Endodermal cell (in vitro differentiated cells): Measurements from ENCODE around the gene SBNO2. TPM values are rescaled to one million over a fixed set of nuclear protein-coding genes. Genes with fewer than 3 reads are reported as not detected.
"Not testable (repeated sequence)": the region's sequence is repeated elsewhere in the genome, so short reads cannot be mapped to it uniquely, and the experiment has no call there.

Source experiments
- DNase-seq: peaks from one replicate; pipeline ENCODE4 v3.0.0-alpha.2; 2017
- H3K27ac ChIP-seq: 2 replicates; pipeline ENCODE4 v1.5.1; 2013; ENCODE audit warnings: mild to moderate bottlenecking, low read depth, low read length, moderate library complexity
- H3K27me3 ChIP-seq: 2 replicates; pipeline ENCODE4 v1.6.1; 2013; ENCODE audit warnings: mild to moderate bottlenecking, low read length, moderate library complexity; ENCODE audit not compliant: insufficient read depth, control insufficient read depth, poor library complexity, severe bottlenecking
- H3K36me3 ChIP-seq: 2 replicates; pipeline ENCODE4 v1.7.0; 2013; ENCODE audit warnings: mild to moderate bottlenecking, low read length, moderate library complexity; ENCODE audit not compliant: control insufficient read depth, insufficient read depth
- H3K4me1 ChIP-seq: one replicate; pipeline ENCODE4 v1.7.0; 2013; ENCODE audit warnings: low read length; ENCODE audit not compliant: control insufficient read depth, insufficient read depth
- H3K4me3 ChIP-seq: 2 replicates; pipeline ENCODE4 v1.5.1; 2013; ENCODE audit warnings: mild to moderate bottlenecking, low read length, moderate library complexity
- H3K9ac ChIP-seq: 2 replicates; pipeline ENCODE4 v1.6.1; 2013; ENCODE audit warnings: mild to moderate bottlenecking, low read length, moderate library complexity; ENCODE audit not compliant: poor library complexity, severe bottlenecking; ENCODE audit errors: extremely low read depth
- H3K9me3 ChIP-seq: 2 replicates; pipeline ENCODE4 v1.6.1; 2013; ENCODE audit warnings: mild to moderate bottlenecking, low read length, moderate library complexity; ENCODE audit not compliant: control insufficient read depth
- H3K27ac Mint-ChIP-seq: 2 replicates; pipeline ENCODE4 v1.8.0; 2020; ENCODE audit warnings: mixed read lengths
- H3K27me3 Mint-ChIP-seq: 2 replicates; pipeline ENCODE4 v1.8.0; 2021; ENCODE audit warnings: mild to moderate bottlenecking, mixed read lengths; ENCODE audit not compliant: insufficient read depth
- H3K36me3 Mint-ChIP-seq: 2 replicates; pipeline ENCODE4 v1.8.0; 2020; ENCODE audit warnings: low read depth, mixed read lengths
- H3K4me1 Mint-ChIP-seq: 2 replicates; pipeline ENCODE4 v1.8.0; 2020; ENCODE audit warnings: mixed read lengths
- H3K4me3 Mint-ChIP-seq: 2 replicates; pipeline ENCODE4 v1.8.0; 2020; ENCODE audit warnings: mild to moderate bottlenecking, moderate library complexity, mixed read lengths
- H3K9me3 Mint-ChIP-seq: 2 replicates; pipeline ENCODE4 v1.8.0; 2020; ENCODE audit warnings: mild to moderate bottlenecking, mixed read lengths
- WGBS, 2 experiments: methylation state at CpG; one replicate each; pipeline versions ENCODE4 v1.1.5 to v1.1.7; 2013; ENCODE audit warnings: missing lambda C conversion rate in 2 of 2, mixed read lengths in 1 of 2; ENCODE audit not compliant: insufficient coverage in 1 of 2, insufficient read length in 1 of 2; 5-methylcytosine and 5-hydroxymethylcytosine counted together
- total RNA-seq, 2 donors: library from RNA; stranded (reverse); fragmentation: NEBNext Ultra II Directional in 1 of 2; extraction: Animal tissue kit (Norgen Biotek cat#: 25700) in 1 of 2; gene quantifications; 2 replicates in 1 of 2; 3 replicates in 1 of 2; pipeline ENCODE4 v1.2.1, GENCODE V29; 2021
- TF ChIP-seq, protein P1 (sequence below): fragments of 200-600 bp; sonication (generic); conservative IDR thresholded peaks from 2 replicates; pipeline ENCODE4 v1.5.0; 2021; ENCODE audit warnings: antibody characterized with exemption, mild to moderate bottlenecking

SBNO2 gene
- total RNA-seq, 2 donors from 2014 or later, result 43.3 to 50.4 TPM

DNA sequence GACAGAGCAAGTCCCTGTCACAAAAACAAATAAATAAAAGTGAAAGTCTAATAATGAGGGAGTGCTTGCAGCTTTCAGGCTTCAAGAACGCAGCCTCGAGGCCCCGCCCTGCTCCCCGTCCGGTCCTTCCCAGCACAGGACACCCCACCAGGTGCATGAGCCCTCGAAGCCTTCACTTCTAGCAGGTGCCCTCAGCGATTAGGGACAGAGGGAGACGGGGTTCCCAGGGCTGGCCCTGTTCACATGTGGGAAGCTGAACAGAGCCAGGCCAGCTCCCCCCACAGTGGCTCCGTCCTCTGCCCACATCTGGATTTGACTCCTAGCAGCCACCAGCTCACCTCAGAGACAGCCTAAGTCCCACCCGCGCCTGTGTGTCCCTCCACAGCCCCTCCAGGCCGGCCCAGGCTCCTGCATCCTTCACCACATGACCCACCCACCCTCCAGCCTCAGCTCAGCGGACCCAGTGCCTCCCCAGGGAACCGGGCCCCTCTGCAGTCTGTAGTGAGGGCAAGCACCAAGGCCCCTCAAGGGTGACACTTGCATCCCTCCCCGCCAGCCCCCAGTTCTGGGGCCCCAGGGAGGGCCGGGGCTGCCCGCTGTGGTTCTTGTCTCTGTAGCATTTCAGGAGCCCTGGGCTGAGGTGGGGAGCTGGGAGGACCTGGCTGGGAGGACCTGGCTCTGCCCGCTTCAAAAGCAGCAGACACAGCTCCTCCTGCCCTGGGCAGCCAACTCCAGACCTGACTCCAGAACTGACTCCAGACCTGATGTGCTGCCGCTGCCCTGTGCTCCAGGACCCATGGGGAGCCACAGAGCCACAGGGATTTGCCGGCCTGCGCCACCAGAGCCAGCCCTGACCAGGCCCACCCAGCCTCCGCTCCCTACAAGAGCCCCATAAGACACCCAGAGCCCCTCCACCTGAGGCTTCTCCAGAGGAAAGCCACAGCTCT, 43.0 kb downstream of the SBNO2 start:
- H3K9ac ChIP-seq, result no peak overlapping the region
- Mint-ChIP-seq H3K4me1 (no peaks in the 10 kb centered on the region), H3K36me3 (peaks cover 12% of the 10 kb centered on the region), H3K4me3 (peak overlapping the region; percentile 33), H3K9me3 (no peaks in the 10 kb centered on the region), H3K27me3 (no peaks in the 10 kb centered on the region), H3K27ac (no peak overlapping the region)
- DNase-seq, result no peak
- TF ChIP-seq, protein P1, sequence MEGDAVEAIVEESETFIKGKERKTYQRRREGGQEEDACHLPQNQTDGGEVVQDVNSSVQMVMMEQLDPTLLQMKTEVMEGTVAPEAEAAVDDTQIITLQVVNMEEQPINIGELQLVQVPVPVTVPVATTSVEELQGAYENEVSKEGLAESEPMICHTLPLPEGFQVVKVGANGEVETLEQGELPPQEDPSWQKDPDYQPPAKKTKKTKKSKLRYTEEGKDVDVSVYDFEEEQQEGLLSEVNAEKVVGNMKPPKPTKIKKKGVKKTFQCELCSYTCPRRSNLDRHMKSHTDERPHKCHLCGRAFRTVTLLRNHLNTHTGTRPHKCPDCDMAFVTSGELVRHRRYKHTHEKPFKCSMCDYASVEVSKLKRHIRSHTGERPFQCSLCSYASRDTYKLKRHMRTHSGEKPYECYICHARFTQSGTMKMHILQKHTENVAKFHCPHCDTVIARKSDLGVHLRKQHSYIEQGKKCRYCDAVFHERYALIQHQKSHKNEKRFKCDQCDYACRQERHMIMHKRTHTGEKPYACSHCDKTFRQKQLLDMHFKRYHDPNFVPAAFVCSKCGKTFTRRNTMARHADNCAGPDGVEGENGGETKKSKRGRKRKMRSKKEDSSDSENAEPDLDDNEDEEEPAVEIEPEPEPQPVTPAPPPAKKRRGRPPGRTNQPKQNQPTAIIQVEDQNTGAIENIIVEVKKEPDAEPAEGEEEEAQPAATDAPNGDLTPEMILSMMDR, result no peak
- no peak overlapping the region for H3K27ac ChIP-seq
- peak overlapping the region; percentile 65 for H3K4me3 ChIP-seq
- peaks cover 22% of the 10 kb centered on the region for H3K36me3 ChIP-seq
- 91 to 92% methylated on average over 12 to 22 of the region's 22 CpGs for WGBS, 2 experiments
- no peaks in the 10 kb centered on the region for H3K27me3 ChIP-seq
- H3K9me3 ChIP-seq, result no peaks in the 10 kb centered on the region
- H3K4me1 ChIP-seq, result no peaks in the 10 kb centered on the region

DNA sequence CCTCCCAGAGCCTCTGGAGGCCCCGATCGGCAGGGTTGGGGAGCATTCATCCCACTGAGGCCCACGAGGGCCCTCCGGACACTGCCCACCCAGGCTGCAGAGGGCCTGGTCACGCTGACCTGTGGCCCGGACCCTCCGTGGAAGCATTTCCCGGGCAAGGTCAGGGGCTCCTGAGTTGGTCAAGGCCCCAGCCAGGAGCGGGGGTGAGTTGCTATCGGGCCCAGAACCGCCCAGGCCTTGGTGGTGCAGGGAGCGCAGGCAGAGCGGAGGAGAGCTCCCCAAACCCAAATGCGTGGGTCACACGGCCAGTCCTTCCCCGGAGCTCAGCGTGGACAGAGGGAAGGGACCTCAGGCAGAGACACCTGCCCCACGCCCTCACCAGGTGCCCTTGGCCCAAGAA, 44.5 kb downstream of the SBNO2 start:
- 93 to 98% methylated on average over 10 to 18 of the region's 18 CpGs for WGBS, 2 experiments
- no peaks in the 10 kb centered on the region for H3K9me3 ChIP-seq
- no peaks in the 10 kb centered on the region for H3K27me3 Mint-ChIP-seq
- no peaks in the 10 kb centered on the region for H3K4me1 Mint-ChIP-seq
- H3K36me3 ChIP-seq, result peaks cover 19% of the 10 kb centered on the region
- H3K27ac ChIP-seq, result no peak overlapping the region
- H3K9me3 Mint-ChIP-seq, result no peaks in the 10 kb centered on the region
- H3K4me3 Mint-ChIP-seq, result no peak overlapping the region
- H3K4me1 ChIP-seq, result no peaks in the 10 kb centered on the region
- no peak overlapping the region for H3K9ac ChIP-seq
- H3K27me3 ChIP-seq, result no peaks in the 10 kb centered on the region
- no peak for DNase-seq
- H3K27ac Mint-ChIP-seq, result no peak overlapping the region
- no peak overlapping the region for H3K4me3 ChIP-seq
- peaks cover 24% of the 10 kb centered on the region for H3K36me3 Mint-ChIP-seq
- TF ChIP-seq, protein P1, result no peak

DNA sequence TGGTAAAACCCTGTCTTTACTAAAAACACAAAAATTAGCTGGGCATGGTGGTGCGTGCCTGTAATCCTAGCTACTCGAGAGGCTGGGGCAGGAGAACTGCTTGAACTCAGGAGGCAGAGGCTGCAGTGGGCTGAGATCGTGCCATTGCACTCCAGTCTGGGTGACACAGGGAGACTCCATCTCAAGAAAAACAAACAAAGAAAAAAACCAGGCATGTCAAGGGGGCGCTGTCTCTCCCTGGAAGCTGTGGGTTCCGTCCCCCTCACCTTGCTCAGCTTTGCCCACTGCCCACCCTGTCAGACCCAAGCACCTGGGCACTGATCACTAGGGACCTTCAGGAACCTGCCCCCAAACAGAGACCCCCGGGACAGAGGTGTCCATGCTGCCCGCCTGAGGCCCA, 45.0 kb downstream of the SBNO2 start:
- H3K36me3 ChIP-seq, result peaks cover 15% of the 10 kb centered on the region
- H3K27me3 ChIP-seq, H3K4me3 ChIP-seq, H3K4me3 Mint-ChIP-seq, H3K9ac ChIP-seq, H3K9me3 Mint-ChIP-seq, H3K27me3 Mint-ChIP-seq, H3K4me1 ChIP-seq, H3K4me1 Mint-ChIP-seq, H3K27ac Mint-ChIP-seq, H3K9me3 ChIP-seq, H3K27ac ChIP-seq, DNase-seq: not testable (repeated sequence)
- H3K36me3 Mint-ChIP-seq, result peaks cover 20% of the 10 kb centered on the region
- WGBS, 2 experiments, result 90 to 95% methylated on average over 5 to 7 of the region's 7 CpGs
